Stomach (tissue), 4 donors: ENCODE data around the gene FAM98C.

Experiments used
- CTCF ChIP-seq, 7 experiments: fragments of 450-650 bp in 4 of 7; fragments of 200-600 bp in 3 of 7; sonication (generic) in 3 of 7; IDR thresholded peaks; one replicate each; pipeline ENCODE4 v1.5.1; 2016 to 2019; ENCODE audit warnings: antibody characterized with exemption in 7 of 7, control low read depth in 2 of 7, mild to moderate bottlenecking in 1 of 7
- POLR2AphosphoS5 ChIP-seq, 3 donors: sonication (generic); formaldehyde crosslinking; IDR thresholded peaks; one replicate each; pipeline ENCODE4 v1.6.1; 2016; ENCODE audit warnings: antibody characterized with exemption in 3 of 3

DNA sequence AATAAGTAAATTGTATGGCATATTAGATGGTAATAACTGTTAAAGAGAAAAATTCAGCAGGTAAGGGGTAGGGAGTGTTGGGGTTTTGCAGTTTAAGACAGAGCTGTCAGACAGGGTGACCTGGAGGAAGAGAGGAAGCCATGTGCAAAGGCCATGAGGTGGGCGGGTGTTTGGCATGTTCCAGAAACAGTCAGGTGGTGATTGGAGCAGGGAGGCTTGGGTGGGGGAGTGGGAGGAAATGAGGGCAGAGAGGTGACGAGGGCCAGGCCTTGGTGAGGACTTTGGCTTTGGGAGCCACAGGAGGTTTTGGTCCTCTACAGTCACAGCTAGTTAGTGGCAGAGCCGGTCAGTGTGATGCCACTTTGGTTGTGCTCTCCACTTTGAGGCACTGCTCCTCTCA is 50.7 kb downstream of the FAM98C start:
- TF ChIP-seq CTCF (IDR thresholded peaks at IDR 0.05) (no peak), POLR2AphosphoS5 (IDR thresholded peaks at IDR 0.05) (no peak)
